SH-SY5Y (cell line): ENCODE results near the gene DOCK10.

Experiments
- GATA2 ChIP-seq: IDR thresholded peaks from 2 replicates; pipeline ENCODE4 v1.6.1; 2011; ENCODE audit warnings: mild to moderate bottlenecking, low read depth, low read length
- GATA3 ChIP-seq: IDR thresholded peaks from 2 replicates; pipeline ENCODE4 v1.6.1; 2011; ENCODE audit warnings: low read depth, mild to moderate bottlenecking, low read length, moderate library complexity

Gene DOCK10

DNA sequence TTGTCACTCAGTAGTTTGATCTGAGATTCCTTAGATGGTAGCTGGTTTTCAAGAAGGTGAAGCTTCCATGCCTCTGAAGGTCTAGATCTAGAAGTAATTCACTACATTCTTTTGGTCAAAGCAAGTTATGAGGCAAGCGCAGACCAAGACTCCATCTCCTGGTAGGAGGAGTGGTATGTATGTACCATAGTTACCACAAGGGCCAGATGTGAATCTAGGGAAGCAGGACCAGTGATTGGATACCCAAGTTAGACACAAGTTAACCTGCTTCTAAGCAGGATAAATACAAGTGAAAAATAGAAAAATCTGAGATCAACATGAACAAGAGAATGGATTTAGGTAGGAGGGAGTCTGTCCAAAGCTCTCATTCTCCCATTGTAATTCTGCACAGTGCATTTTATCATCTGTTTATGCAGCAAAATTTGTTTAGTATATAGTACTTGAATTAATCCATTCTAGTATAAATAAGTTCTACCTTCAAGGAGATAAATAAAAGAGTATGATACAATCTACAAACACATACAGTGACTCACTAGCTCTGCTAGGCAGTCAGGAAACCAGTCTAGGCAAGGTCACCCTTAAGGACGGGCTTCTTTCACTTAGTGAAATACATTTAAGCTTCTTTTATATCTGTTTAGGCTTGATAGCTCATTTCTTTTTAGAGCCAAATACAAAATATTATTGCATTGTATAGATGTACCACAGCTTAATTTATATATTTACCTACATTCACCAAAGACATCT lies 14.2 kb upstream of the DOCK10 start:
- no peak for TF ChIP-seq GATA3
- no peak for TF ChIP-seq GATA2

DNA sequence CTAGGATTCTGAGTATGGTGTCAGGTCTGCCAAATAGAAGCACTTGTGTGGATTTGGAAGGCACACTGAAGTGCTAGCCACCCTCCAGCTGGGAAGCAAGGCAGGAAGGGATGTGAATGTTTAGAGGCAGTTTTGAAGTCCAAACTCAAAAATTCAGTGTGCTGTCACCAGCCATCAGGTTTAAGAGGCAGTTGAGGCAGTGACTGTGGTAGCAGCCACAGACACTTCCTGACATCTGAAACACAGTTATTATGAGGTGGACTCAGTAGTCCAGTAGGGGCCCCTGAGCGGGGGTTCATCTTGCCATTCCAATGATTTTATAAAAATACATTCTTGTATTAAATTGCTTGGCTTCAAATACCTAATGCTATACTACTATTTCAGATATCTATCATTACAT lies 13.4 kb upstream of the DOCK10 start:
- TF ChIP-seq GATA3 (no peak), GATA2 (no peak)

DNA sequence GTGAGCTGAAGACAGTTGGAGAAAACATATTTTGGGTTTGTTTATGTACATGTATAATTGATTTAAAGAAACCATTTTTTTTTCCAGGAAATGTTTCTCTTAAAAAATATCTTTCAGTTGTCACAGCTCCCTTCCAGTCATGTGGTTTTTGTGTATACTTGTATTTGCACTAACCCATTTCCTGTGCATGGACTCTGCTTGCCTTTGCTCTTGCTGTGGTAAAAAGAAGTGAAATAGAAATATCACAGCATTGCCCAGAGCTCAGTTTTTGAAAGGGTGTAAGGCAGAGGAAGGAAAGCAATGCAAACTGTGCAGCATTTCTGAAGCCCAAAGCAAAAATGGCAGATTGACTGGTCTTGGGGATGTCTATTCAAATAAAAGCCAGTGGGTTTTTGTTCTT lies 10.4 kb upstream of the DOCK10 start:
- TF ChIP-seq GATA2 (no peak), GATA3 (no peak)

DNA sequence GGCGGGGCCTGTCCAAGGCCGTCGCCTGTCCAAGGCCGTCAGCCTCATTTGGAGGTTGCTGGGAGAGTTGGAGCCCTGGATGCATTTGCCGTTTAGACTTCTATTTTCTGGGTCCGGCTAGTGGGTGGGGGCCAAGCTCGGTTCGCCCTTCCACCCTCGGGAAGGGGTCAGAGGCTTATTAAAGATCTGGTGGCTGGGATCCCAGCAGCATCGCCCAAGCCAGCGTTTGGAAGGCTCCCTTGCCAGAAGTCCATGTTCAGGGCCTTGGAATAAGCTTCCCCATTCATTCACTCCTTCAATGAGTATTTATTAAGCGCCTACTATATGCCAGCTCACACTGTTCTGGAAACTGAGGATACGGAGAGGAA lies 516 bp upstream of the DOCK10 start:
- TF ChIP-seq GATA3 (no peak), GATA2 (no peak)

DNA sequence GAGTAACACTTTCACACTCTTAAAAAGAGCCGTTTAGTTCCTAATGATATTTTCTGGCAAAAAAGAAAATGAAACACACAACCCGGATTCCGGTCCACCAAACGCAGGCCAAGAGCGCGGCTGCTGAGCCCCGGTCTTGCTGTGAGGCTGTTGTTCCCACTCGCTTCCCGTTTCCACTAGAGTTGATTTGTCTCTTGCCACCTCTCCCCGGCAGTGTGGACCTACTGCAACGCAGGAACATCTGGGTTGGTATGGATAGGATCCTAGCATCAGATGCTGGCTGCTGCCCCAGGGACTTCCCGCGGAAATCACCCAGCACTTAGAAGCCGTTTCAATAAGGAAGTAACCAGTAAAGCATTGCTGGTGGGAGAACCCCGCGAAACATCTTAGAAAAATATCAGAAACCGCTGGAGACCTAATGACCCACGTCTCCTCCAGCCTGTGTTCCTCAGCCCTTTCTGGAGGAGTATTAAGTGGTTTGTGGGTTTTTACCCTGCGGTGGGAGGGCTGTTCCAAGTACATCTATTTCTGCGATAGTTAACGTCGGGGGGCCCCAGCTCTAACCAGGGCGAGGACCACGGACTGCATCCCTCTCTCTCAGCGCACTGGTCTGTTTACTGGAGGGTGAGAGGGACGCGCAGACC lies 939 bp downstream of the DOCK10 start:
- TF ChIP-seq GATA2, result no peak
- TF ChIP-seq GATA3, result no peak

DNA sequence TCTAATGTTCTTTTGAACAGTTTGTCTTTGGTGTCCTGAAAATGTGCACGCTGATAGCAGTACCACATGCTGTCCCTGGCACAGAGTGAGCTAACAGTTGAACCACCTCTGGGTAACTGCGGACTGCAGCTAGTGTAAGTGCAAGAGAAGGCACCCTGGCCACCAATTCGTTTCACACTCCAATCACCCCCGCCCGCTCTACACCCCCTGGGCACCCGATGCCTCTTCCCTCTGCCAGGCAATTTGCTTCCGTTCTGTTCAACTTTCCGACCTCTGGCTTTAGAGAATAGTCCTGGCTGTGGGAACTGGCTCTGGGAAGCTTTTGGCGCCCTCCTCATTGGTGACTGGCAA lies 1.4 kb downstream of the DOCK10 start:
- TF ChIP-seq GATA2, result no peak

DNA sequence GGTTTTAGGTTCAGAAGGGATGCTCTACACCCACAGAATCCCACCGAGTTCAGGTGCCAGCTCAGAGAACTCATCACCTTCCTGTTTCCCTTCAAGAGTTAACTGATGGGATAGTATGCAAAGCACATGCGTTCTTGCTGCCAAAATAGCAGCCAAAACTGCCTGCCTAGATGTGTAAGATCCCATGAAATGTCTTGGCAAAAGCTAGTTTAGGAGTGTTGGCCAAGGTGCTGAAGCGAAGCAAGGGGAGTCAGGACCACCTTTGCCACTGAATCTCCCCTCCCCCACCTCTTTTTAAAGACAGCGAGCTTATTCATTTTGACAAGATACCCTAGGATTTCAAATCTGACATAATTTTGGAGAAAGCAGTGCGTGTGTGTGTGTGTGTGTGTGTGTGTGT lies 2.1 kb downstream of the DOCK10 start:
- no peak for TF ChIP-seq GATA2
- TF ChIP-seq GATA3, result no peak

DNA sequence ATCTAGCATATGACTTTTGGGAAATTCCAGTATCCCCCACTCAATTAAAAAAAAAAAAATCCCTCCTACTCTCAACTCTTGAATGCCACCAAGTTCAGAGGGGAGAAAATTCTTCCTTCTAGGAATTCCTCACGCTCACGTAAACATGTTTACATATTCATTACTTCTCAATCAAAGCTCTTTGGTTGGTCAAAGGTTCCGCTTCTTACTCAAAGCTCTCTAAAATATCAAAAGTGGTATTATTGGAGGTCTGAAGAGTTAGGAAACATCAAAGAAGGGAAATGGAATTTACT lies 4.1 kb downstream of the DOCK10 start:
- TF ChIP-seq GATA3 (no peak), GATA2 (no peak)

DNA sequence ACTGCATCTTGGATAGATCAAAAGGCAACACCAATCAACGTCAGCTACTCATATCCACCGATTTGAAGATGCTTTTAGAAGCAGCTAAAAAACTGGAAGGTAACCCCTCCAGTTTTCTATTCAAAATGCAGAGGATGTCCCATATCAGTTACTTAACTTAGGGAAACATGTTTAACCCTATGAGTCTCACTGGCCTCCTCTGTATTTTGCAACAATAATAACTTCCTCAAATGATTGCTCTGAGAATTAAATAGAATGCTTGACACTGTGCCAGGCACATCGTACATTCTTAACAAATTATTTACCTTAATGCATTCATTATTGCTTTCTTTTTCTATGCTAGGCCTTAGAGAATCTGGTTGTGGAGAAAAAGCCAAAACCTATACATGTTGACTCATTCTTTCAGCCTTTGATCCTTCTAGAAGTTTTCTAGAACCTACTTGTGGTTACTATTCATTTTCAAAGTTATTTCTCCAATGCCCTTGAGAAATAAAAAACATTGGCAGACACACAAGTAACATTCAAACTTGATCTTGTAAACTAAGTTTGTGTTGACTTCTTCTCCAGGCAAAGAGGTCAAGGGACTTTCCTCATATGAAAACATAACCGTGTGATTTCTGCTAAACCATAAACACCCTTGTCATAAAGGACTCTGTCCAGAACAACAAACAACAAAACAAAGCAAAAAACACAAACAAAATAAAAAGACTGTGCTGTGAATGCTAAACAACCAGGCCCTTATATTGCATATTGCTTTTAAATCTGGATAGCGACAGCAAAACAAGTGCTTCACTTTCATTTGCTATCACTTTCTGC lies 4.6 kb downstream of the DOCK10 start:
- TF ChIP-seq GATA2 (no peak), GATA3 (no peak)

DNA sequence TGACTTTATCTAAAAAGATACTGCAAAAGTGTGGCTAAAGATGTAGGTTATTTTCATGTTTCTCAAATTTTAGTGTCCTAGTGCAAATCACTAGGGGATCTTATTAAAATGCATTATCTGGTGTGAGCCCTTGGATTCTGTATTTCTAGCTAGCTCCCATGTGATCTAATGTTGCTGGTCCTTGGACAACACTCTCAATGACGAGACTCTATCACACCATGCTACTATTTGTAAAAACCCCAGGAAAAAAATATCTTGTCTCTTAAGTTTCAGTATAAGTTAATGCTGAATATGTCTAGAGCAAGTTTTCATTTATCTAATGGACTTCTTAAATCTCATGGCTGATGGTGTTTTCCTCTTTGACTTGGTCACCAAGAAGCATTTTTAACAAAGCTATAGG lies 5.8 kb downstream of the DOCK10 start:
- TF ChIP-seq GATA3 (no peak), GATA2 (no peak)

DNA sequence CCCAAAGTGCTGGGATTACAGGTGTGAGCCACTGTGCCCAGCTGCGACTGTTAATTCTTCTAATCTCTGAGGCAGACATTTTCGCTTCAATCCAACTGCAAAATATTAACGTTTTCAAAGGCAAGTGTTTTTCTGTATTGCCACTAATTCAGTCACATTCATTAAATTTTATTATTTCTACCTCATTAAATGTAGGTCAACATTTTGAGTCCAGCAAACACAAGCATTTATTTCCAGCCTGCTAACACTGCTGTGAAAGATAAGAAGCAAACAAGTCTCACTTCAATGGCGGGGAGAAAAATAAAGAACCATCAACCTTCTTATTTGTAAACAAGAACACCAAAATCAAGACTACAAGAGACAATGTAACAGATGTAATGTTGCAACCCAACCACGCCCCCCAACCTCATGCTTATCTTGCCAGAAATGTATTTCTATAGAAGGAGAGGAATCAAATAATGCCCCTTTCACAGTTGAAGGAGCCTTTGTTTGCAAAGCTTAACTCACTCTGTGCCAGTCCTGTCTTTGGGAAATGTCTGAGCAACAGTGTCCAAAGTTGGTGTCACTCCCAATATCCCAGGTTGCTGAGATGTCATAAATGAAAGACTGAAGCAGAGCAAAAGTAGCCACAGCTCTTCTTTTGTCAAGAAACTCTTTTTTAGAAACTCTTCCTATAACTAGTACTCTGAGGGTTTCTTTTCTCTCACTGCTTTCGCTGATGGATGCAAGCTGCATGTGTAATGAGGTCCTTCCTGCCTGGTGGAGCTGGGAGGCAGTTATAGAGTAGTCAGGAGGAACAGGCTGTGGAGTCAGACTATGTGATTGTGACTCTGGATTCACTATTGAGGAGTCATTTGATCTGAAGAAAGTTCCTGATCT lies 8.6 kb downstream of the DOCK10 start:
- TF ChIP-seq GATA2 (no peak), GATA3 (no peak)

DNA sequence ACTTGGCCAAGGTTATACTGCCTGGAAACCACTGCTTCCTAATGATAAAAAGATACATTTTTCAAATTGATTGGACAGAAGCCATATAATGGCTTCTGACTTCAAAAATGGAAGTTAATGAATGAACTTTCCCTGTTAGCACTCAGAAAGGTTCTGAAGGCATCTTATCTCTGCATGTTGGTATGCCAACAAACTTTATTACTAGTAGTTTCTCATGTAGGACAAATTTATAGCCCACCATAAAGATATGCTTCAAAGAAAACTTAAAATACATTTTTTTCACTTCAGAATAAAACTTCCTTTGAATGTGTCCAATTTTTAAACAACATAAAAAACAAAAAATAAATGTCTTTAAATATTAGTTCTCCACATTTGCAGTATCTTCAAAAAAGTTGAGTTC lies 10.0 kb downstream of the DOCK10 start:
- TF ChIP-seq GATA3 (no peak), GATA2 (no peak)

DNA sequence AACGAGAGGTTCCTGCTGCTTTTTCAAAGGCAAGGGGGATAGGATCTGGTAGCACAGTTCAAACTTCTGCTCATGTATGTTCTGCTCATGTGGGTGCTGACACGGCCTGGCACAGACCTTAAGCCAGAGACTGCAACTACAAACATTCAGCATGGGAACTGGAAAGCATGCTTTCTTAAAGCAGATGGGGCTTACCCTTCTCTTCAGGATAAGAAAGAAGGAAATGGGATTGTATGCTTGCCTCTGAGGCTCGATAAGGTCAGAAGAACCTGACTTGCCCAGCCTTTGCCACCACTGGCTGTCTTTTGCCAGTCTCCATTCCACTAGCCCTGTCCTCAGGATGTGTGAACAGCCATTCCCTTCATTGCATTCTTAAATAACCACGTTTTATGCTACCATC lies 10.7 kb downstream of the DOCK10 start:
- no peak for TF ChIP-seq GATA3
- no peak for TF ChIP-seq GATA2

DNA sequence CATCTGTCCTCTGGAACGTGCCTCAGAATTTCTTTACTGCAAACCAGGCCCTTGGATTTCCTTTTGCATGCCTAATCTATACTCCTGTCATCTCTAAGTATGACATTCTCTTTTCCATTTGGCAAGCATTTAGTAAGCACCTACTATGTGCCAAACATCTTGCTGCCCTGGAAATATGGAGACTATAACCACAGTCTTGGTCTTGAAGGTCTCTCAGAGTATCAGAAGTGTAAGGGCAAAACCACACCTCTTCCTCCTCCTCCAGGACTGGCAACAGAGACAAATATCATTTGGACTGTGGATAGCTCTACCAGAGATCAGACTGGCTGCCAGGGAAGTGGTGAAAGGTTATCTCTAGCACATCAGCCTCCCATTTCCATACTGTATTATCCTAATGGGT lies 11.4 kb downstream of the DOCK10 start:
- TF ChIP-seq GATA2 (no peak), GATA3 (no peak)

DNA sequence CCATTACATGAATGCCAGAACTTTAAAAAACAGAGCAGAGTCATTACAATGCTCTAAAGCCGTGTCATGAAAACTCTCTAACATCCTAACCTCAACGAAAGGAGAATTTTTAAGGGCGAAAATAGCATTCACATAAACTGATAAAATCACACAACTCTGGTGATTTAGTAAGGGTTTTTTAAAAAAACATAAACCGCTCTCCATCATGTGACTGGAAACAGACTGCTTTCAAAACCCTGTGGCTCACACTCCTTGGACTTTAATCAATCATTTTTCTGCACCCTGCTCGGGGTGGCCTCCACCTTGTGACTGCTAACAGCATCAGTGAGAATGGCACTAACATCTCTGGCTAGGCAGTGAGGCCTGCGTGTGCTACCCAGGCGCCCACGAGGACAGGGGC lies 12.1 kb downstream of the DOCK10 start:
- TF ChIP-seq GATA3 (no peak), GATA2 (no peak)

DNA sequence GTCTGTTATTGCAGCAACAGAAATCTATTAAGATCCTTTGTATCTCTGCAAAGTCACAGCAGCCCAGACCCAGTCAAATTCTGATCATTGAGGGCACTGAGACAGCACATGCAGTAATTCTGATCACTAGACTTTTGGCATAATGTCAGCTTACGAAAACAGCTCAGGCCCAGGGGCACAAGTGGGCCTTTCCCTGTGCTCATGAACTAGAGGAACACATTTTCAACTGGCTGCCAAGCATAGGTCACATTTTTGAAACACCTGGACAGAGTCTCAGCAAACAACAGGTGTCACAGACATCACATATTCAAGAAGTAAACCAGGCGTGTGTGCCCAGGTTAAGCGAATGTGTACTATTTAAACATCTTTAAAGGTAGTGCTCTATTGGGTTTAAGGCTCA lies 13.7 kb downstream of the DOCK10 start:
- TF ChIP-seq GATA3 (no peak), GATA2 (no peak)
